ENCODE results near the gene DNAH17. TPM values are rescaled to one million over a fixed set of nuclear protein-coding genes. Genes with fewer than 3 reads are reported as not detected.
A peak's percentile ranks its signal among the peaks of the same experiment; 100 is the strongest.

The DNAH17 gene
- total RNA-seq, 1 donor from 2014 or later: not detected

GRCh38 chr17:78595135-78595810, 18.1 kb upstream of the DNAH17 start:
- TF ChIP-seq CTCF (IDR thresholded peaks at IDR 0.05): no peak
- no peaks in the 10 kb centered on the region for H3K36me3 ChIP-seq
- H3K4me3 ChIP-seq: no peak overlapping the region
- no peak for DNase-seq (ENCODE audit: low spot score in 2 of 2)
- H3K4me1 ChIP-seq: peaks cover 0 to 2% of the 10 kb centered on the region in 2 donors
- no peaks in the 10 kb centered on the region for H3K9me3 ChIP-seq
- H3K27me3 ChIP-seq: no peaks in the 10 kb centered on the region
- intact Hi-C loops (cut with DNase I): no loop called here
- no peak overlapping the region for H3K27ac ChIP-seq

- Histone ChIP-seq H3K36me3 (no peaks in the 10 kb centered on the region), H3K4me3 (no peak overlapping the region), H3K27ac (peak overlapping the region; percentile 48 to 55), H3K27me3 (no peaks in the 10 kb centered on the region), H3K4me1 (no peaks in the 10 kb centered on the region), H3K9me3 (no peaks in the 10 kb centered on the region)
- no peak for TF ChIP-seq CTCF (IDR thresholded peaks at IDR 0.05)
- no peak for DNase-seq (ENCODE audit: low spot score in 2 of 2)
- intact Hi-C loops (cut with DNase I): no loop called here
Measured at GRCh38 chr17:78592991-78593329, 15.8 kb upstream of the DNAH17 start.

- Histone ChIP-seq H3K36me3 (no peaks in the 10 kb centered on the region), H3K4me3 (no peak overlapping the region), H3K4me1 (no peaks in the 10 kb centered on the region), H3K27ac (peak overlapping the region; percentile 23 to 48), H3K9me3 (no peaks in the 10 kb centered on the region), H3K27me3 (no peaks in the 10 kb centered on the region)
- intact Hi-C loops (cut with DNase I): no loop called here
- no peak for DNase-seq (ENCODE audit: low spot score in 2 of 2)
- no peak for TF ChIP-seq CTCF (IDR thresholded peaks at IDR 0.05)
Measured at GRCh38 chr17:78591263-78591671, 14.1 kb upstream of the DNAH17 start.

- no peaks in the 10 kb centered on the region for H3K36me3 ChIP-seq
- H3K9me3 ChIP-seq: no peaks in the 10 kb centered on the region
- no peak for TF ChIP-seq CTCF (IDR thresholded peaks at IDR 0.05)
- H3K4me1 ChIP-seq: no peaks in the 10 kb centered on the region
- intact Hi-C loops (cut with DNase I): no loop called here
- H3K27ac ChIP-seq: no peak overlapping the region
- DNase-seq (ENCODE audit: low spot score in 2 of 2): no peak
- no peaks in the 10 kb centered on the region for H3K27me3 ChIP-seq
- no peak overlapping the region for H3K4me3 ChIP-seq
Measured at GRCh38 chr17:78589885-78590284, 12.7 kb upstream of the DNAH17 start.

GRCh38 chr17:78589031-78589675, 12.0 kb upstream of the DNAH17 start:
- Histone ChIP-seq H3K4me1 (no peaks in the 10 kb centered on the region), H3K9me3 (no peaks in the 10 kb centered on the region), H3K27ac (no peak overlapping the region), H3K27me3 (no peaks in the 10 kb centered on the region), H3K36me3 (no peaks in the 10 kb centered on the region), H3K4me3 (no peak overlapping the region)
- no peak for TF ChIP-seq CTCF (IDR thresholded peaks at IDR 0.05)
- DNase-seq (ENCODE audit: low spot score in 2 of 2): no peak
- intact Hi-C loops (cut with DNase I): no loop called here

All from ascending aorta (tissue), 2 donors.